GM12878 (cell line): ENCODE results near the gene CEP83. TPM values are rescaled to one million over a fixed set of nuclear protein-coding genes. Genes with fewer than 3 reads are reported as not detected.

Experiments used
- ATAC-seq: fragments of 200-7000 bp; cut with Tn5 transposase; 3 replicates; pipeline ENCODE4 v1.9.1; 2020; ENCODE audit warnings: mild to moderate bottlenecking, moderate library complexity
- BruUV-seq: library from RNA; stranded (reverse); fragments of 400-500 nt; replicated peaks from 2 replicates; lab custom pipeline; 2021; lab: Mats Ljungman, UMichigan
- CTCF ChIA-PET: fragments of 300-600 bp; sonication (Branson Sonifier 250); formaldehyde crosslinking; extraction: SDS; loops from one replicate; lab custom pipeline; 2021; ENCODE audit warnings: inconsistent platforms; lab: Yijun Ruan, JAX
- POLR2A ChIA-PET: fragments of 350-600 bp; formaldehyde crosslinking; extraction: SDS; loops from one replicate; lab custom pipeline; 2021; ENCODE audit warnings: inconsistent platforms; lab: Charles Lee
- RAD21 ChIA-PET: fragments of 300-600 bp; sonication (Branson Sonifier 250); formaldehyde crosslinking; loops from one replicate; lab custom pipeline; 2023; ENCODE audit warnings: antibody characterized with exemption; ENCODE audit not compliant: unreplicated experiment; lab: Charles Lee
- SMC1A ChIA-PET: fragments of 300-600 bp; sonication (Branson Sonifier 250); formaldehyde crosslinking; loops from one replicate; lab custom pipeline; 2023; ENCODE audit not compliant: unreplicated experiment, uncharacterized antibody; lab: Charles Lee
- DNase-seq: peaks from one replicate; pipeline ENCODE4 v3.0.0-alpha.2; 2011; ENCODE audit warnings: low read depth, low spot score
- FAIRE-seq: peaks from 3 replicates; lab custom pipeline; 2011; peaks lifted over from hg19 to GRCh38; lab: Jason Lieb, UNC
- H2AFZ ChIP-seq: 2 replicates; pipeline ENCODE4 v1.6.0; 2011; ENCODE audit warnings: low read depth, low read length, control low read depth; ENCODE audit not compliant: control insufficient read depth
- H3K27ac ChIP-seq: 2 replicates; pipeline ENCODE4 v1.5.1; 2011; ENCODE audit warnings: control low read depth; ENCODE audit not compliant: control insufficient read depth, insufficient read depth
- H3K27me3 ChIP-seq, 2 experiments: replicated peaks in 1 of 2; 2 replicates each; pipeline versions ENCODE4 v1.6.0 to v1.6.1; 2011; ENCODE audit warnings: low read length in 1 of 2; ENCODE audit not compliant: control insufficient read depth in 2 of 2, insufficient read depth in 2 of 2
- H3K36me3 ChIP-seq, 2 experiments: 2 replicates each; pipeline ENCODE4 v1.5.1; 2011; ENCODE audit warnings: low read length in 1 of 2; ENCODE audit not compliant: control insufficient read depth in 2 of 2, insufficient read depth in 2 of 2
- H3K4me1 ChIP-seq: 2 replicates; pipeline ENCODE4 v1.6.1; 2011; ENCODE audit warnings: mild to moderate bottlenecking, low read length, moderate library complexity, mixed read lengths; ENCODE audit not compliant: control insufficient read depth, insufficient read depth
- H3K4me2 ChIP-seq: 2 replicates; pipeline ENCODE4 v1.6.0; 2011; ENCODE audit warnings: control low read depth; ENCODE audit not compliant: control insufficient read depth, insufficient read depth
- H3K4me3 ChIP-seq: fragments of 200-600 bp; sonication (generic); 2 replicates; pipeline ENCODE4 v1.5.1; 2016
- H3K79me2 ChIP-seq: 2 replicates; pipeline ENCODE4 v1.6.0; 2011; ENCODE audit warnings: low read length; ENCODE audit not compliant: control insufficient read depth, insufficient read depth
- H3K9ac ChIP-seq: 2 replicates; pipeline ENCODE4 v1.8.0; 2011; ENCODE audit warnings: low read length, control low read depth, mixed read lengths; ENCODE audit not compliant: control insufficient read depth, insufficient read depth
- H3K9me3 ChIP-seq: replicated peaks from 3 replicates; pipeline ENCODE4 v1.5.1; 2011; ENCODE audit warnings: mild to moderate bottlenecking, low read length; ENCODE audit not compliant: control insufficient read depth, insufficient read depth
- H4K20me1 ChIP-seq: 2 replicates; pipeline ENCODE4 v1.6.0; 2011; ENCODE audit not compliant: control insufficient read depth, insufficient read depth
- CHD2 ChIP-seq: IDR thresholded peaks from 2 replicates; pipeline ENCODE4 v1.6.1; 2011; ENCODE audit warnings: low read depth, low read length, improper control_type of control experiment, borderline replicate concordance
- IRF4 ChIP-seq: IDR thresholded peaks from 2 replicates; pipeline ENCODE4 v1.6.1; 2011; ENCODE audit warnings: low read depth, low read length
- MEF2B ChIP-seq: fragments of 450-650 bp; IDR thresholded peaks from 2 replicates; pipeline ENCODE4 v1.6.1; 2018; ENCODE audit warnings: mild to moderate bottlenecking, moderate library complexity; ENCODE audit not compliant: partially characterized antibody, poor library complexity, severe bottlenecking
- MTA3 ChIP-seq: IDR thresholded peaks from 2 replicates; pipeline ENCODE4 v1.6.1; 2012; ENCODE audit warnings: low read length, inconsistent platforms, borderline replicate concordance
- RAD51 ChIP-seq: fragments of 450-650 bp; IDR thresholded peaks from 2 replicates; pipeline ENCODE4 v1.6.1; 2016; ENCODE audit warnings: moderate library complexity, mild to moderate bottlenecking, inconsistent platforms
- REST ChIP-seq: IDR thresholded peaks from 2 replicates; pipeline ENCODE4 v1.6.1; 2012; ENCODE audit warnings: mild to moderate bottlenecking, low read depth, low read length
- SMARCA5 ChIP-seq: fragments of 450-650 bp; IDR thresholded peaks from 2 replicates; pipeline ENCODE4 v1.6.1; 2017; ENCODE audit warnings: mild to moderate bottlenecking
- TARDBP ChIP-seq: IDR thresholded peaks from 2 replicates; pipeline ENCODE4 v1.6.1; 2016; ENCODE audit warnings: borderline replicate concordance
- WRNIP1 ChIP-seq: IDR thresholded peaks from 2 replicates; pipeline ENCODE4 v1.6.1; 2011; ENCODE audit warnings: low read depth, low read length, improper control_type of control experiment, borderline replicate concordance
- WGBS: methylation state at CpG from one replicate; pipeline ENCODE4 v1.1.6; 2016; ENCODE audit warnings: low lambda C conversion rate; ENCODE audit not compliant: insufficient replicate concordance, insufficient coverage; ENCODE audit errors: missing lambda C conversion rate; 5-methylcytosine and 5-hydroxymethylcytosine counted together
- in situ Hi-C: fragments of 300-500 bp; cut with MboI; formaldehyde crosslinking; loops from 9 replicates; pipeline ENCODE4 v1.14.3; 2018; ENCODE audit warnings: mixed read lengths
- intact Hi-C: fragments of 100-400 bp; cut with micrococcal nuclease; formaldehyde crosslinking; loops from one replicate; pipeline ENCODE4 v1.14.2; 2022; ENCODE audit not compliant: unreplicated experiment
- polyA plus RNA-seq, 11 experiments: library from polyadenylated mRNA; depleted of rRNA in 4 of 11; unstranded in 6 of 11; stranded (reverse) in 5 of 11; fragments of >200 nt; fragmentation: Nextera tagmentation in 4 of 11; fragmentation: Illumina TruSeq in 1 of 11; extraction: Ambion mirVana in 4 of 11; extraction: Trizol in 1 of 11; gene quantifications; 1 replicate in 1 of 11; 2 replicates in 10 of 11; pipeline versions ENCODE4 v1.2.1 to v1.2.3, GENCODE V29; 2011 to 2016; ENCODE audit warnings: inconsistent platforms in 2 of 11, missing spikeins in 2 of 11, low read depth in 1 of 11
- total RNA-seq, 4 experiments: library from RNA; depleted of rRNA in 3 of 4; stranded (reverse); fragments of >200 nt in 3 of 4; fragmentation: Illumina TruSeq in 1 of 4; extraction: Trizol in 1 of 4; gene quantifications; 2 replicates each; pipeline versions ENCODE4 v1.2.1 to v1.2.3, GENCODE V29; 2013 to 2021

Gene CEP83
- total and polyA plus RNA-seq, 10 of the 15 experiments (the other 5 are each of a cell fraction or from before 2014, with no cell fraction given), result 4.3 to 39.0 (median 22.5) TPM

- peak overlapping the region; percentile 98 for H3K4me2 ChIP-seq
- POLR2A ChIA-PET, result interaction anchor here (1.0 kb wide), 1 partner anchor 50 kb away, joined by 3 read pairs; no protein-coding TSS in a partner anchor
- peaks cover 7% of the 10 kb centered on the region for H3K9me3 ChIP-seq
- TF ChIP-seq TARDBP (no peak), MTA3 (peak; percentile 44; the same call in 1 of the 2 replicates), IRF4 (0 out of 2 replicates have a peak, but pooled peaks have one; percentile 2)
- 25% methylated on average over 6 of the region's 6 CpGs for WGBS
- RAD21 ChIA-PET, result interaction anchor here (0.9 to 1.3 kb wide), 3 partner anchors 9 to 415 kb away, joined by 3 to 4 read pairs (median 3); no protein-coding TSS in a partner anchor
- no TSS peak for BruUV-seq
- no peak for FAIRE-seq
- intact Hi-C loops (no loop called here), in situ Hi-C loops (no loop called here)
- no peaks in the 10 kb centered on the region for H3K36me3 ChIP-seq
- H3K4me3 ChIP-seq, result peak overlapping the region; percentile 67
- 0 out of 2 replicates have a peak, but pooled peaks cover 3% of the 10 kb centered on the region for H3K4me1 ChIP-seq
- peak overlapping the region; percentile 93 for H3K9ac ChIP-seq
- H3K79me2 ChIP-seq, result peaks cover 41% of the 10 kb centered on the region
- no peaks in the 10 kb centered on the region for H3K27me3 ChIP-seq
- ATAC-seq, result no peak
- DNase-seq, result no peak
- H4K20me1 ChIP-seq, result no peaks in the 10 kb centered on the region
- CTCF ChIA-PET, result interaction anchor here (0.9 to 1.0 kb wide), 2 partner anchors 359 to 360 kb away, joined by 3 read pairs; no protein-coding TSS in a partner anchor
- SMC1A ChIA-PET, result interaction anchor here (1.0 to 1.6 kb wide), 5 partner anchors 18 to 126 kb away, joined by 3 to 8 read pairs (median 4); no protein-coding TSS in a partner anchor
- peak overlapping the region; percentile 96 for H2AFZ ChIP-seq
- peak overlapping the region; percentile 94 for H3K27ac ChIP-seq
Observed at GRCh38 chr12:94460616-94460959, 921 bp upstream of the CEP83 start.

- H3K36me3 ChIP-seq, result peaks cover 0 to 1% of the 10 kb centered on the region in 2 experiments; a peak in 1 of 4 replicates
- H3K27me3 ChIP-seq, result no peaks in the 10 kb centered on the region
- peaks cover 13% of the 10 kb centered on the region for H3K9me3 ChIP-seq
- WGBS, result under 1% methylated on average over 23 of the region's 23 CpGs
- H3K9ac ChIP-seq, result peak overlapping the region; percentile 93
- H3K4me2 ChIP-seq, result peak overlapping the region; percentile 80
- intact Hi-C loops (loop anchor here (2.0 kb wide), 1 partner anchor 310 kb away; the partner anchor contains the start of gene PLXNC1), in situ Hi-C loops (no loop called here)
- DNase-seq (no peak), FAIRE-seq (no peak), ATAC-seq (peak; percentile 66)
- TSS peak; percentile 84 for BruUV-seq
- no peaks in the 10 kb centered on the region for H3K4me1 ChIP-seq
- SMC1A ChIA-PET, result interaction anchor here (0.8 to 1.9 kb wide), 12 partner anchors 23 to 307 kb away, joined by 3 to 9 read pairs (median 4); no protein-coding TSS in a partner anchor
- RAD21 ChIA-PET, result interaction anchor here (0.8 to 1.5 kb wide), 9 partner anchors 53 to 310 kb away, joined by 3 to 9 read pairs (median 4); partner anchors contain the start of gene PLXNC1
- POLR2A ChIA-PET, result interaction anchor here (0.5 to 1.2 kb wide), 7 partner anchors 24 to 1037 kb away, joined by 3 to 4 read pairs (median 3); no protein-coding TSS in a partner anchor
- H4K20me1 ChIP-seq, result no peaks in the 10 kb centered on the region
- H3K27ac ChIP-seq, result peak overlapping the region; percentile 94
- H2AFZ ChIP-seq, result peak overlapping the region; percentile 96
- peaks cover 43% of the 10 kb centered on the region for H3K79me2 ChIP-seq
- CTCF ChIA-PET, result interaction anchor here (0.5 to 2.9 kb wide), 8 partner anchors 25 to 416 kb away, joined by 3 to 11 read pairs (median 4); no protein-coding TSS in a partner anchor
- H3K4me3 ChIP-seq, result peak overlapping the region; percentile 67
- TF ChIP-seq CHD2, result no peak
- TF ChIP-seq SMARCA5, result no peak
- TF ChIP-seq MEF2B, result no peak
- no peak for TF ChIP-seq RAD51
- no peak for TF ChIP-seq WRNIP1
- no peak; the same call in 1 of the 2 replicates for TF ChIP-seq REST
Observed at GRCh38 chr12:94458877-94459727, 565 bp downstream of the CEP83 start.
